Activated CD4-positive, alpha-beta T cell treated with anti-CD3 and anti-CD28 coated beads, Interleukin-2, Interleukin-6, amounts not matched to agents 100 ng/mL and 50 ng/mL, durations not matched to agents 16 hours and 8 hours (primary cell): ENCODE data around the gene LILRA6.
"Not testable (repeated sequence)": the region's sequence is repeated elsewhere in the genome, so short reads cannot be mapped to it uniquely, and the experiment has no call there.

Source experiments
- DNase-seq: peaks from one replicate; pipeline ENCODE4 v3.0.0-alpha.2; 2020

Gene LILRA6

GRCh38 chr19:54229146-54229545, 13.4 kb downstream of the LILRA6 start:
- DNase-seq = no peak

- not testable (repeated sequence) for DNase-seq
Measured at GRCh38 chr19:54224619-54225018, 18.0 kb downstream of the LILRA6 start.

GRCh38 chr19:54223937-54224281, 18.7 kb downstream of the LILRA6 start:
- DNase-seq = not testable (repeated sequence)

- not testable (repeated sequence) for DNase-seq
Measured at GRCh38 chr19:54223277-54223936, 19.2 kb downstream of the LILRA6 start.

GRCh38 chr19:54222474-54223276, 19.9 kb downstream of the LILRA6 start, which contains the start of gene LILRB3:
LILRB3 (minus strand) TSS chr19:54223007; CDS start chr19:54222976, 31 bp downstream.
- DNase-seq = not testable (repeated sequence)

- DNase-seq = not testable (repeated sequence)
Measured at GRCh38 chr19:54221947-54222346, 20.6 kb downstream of the LILRA6 start.

GRCh38 chr19:54219702-54220101, 22.9 kb downstream of the LILRA6 start:
- DNase-seq = not testable (repeated sequence)

GRCh38 chr19:54218960-54219661, 23.5 kb downstream of the LILRA6 start:
- no peak for DNase-seq

GRCh38 chr19:54218259-54218658, 24.3 kb downstream of the LILRA6 start:
- no peak for DNase-seq

GRCh38 chr19:54217517-54218247, 24.9 kb downstream of the LILRA6 start:
- not testable (repeated sequence) for DNase-seq

GRCh38 chr19:54216869-54217268, 25.7 kb downstream of the LILRA6 start:
- DNase-seq = no peak

GRCh38 chr19:54214734-54215133, 27.9 kb downstream of the LILRA6 start:
- not testable (repeated sequence) for DNase-seq

GRCh38 chr19:54214217-54214616, 28.4 kb downstream of the LILRA6 start:
- DNase-seq = not testable (repeated sequence)

- no peak for DNase-seq
Measured at GRCh38 chr19:54211235-54211634, 31.4 kb downstream of the LILRA6 start.

GRCh38 chr19:54209811-54210494, 32.6 kb downstream of the LILRA6 start:
- no peak for DNase-seq

GRCh38 chr19:54209058-54209810, 33.4 kb downstream of the LILRA6 start:
- DNase-seq = no peak

- DNase-seq = no peak
Measured at GRCh38 chr19:54208784-54209057, 33.9 kb downstream of the LILRA6 start.

GRCh38 chr19:54207983-54208783, 34.4 kb downstream of the LILRA6 start:
- DNase-seq = peak; percentile 69

GRCh38 chr19:54207676-54207982, 35.0 kb downstream of the LILRA6 start:
- no peak for DNase-seq

- not testable (repeated sequence) for DNase-seq
Measured at GRCh38 chr19:54207193-54207592, 35.4 kb downstream of the LILRA6 start.

- DNase-seq = no peak
Measured at GRCh38 chr19:54206831-54207177, 35.8 kb downstream of the LILRA6 start.
